Iris pigment epithelial cell (primary cell): ENCODE data around the gene S100A6.
A peak's percentile ranks its signal among the peaks of the same experiment; 100 is the strongest.
"Not testable (repeated sequence)": the region's sequence is repeated elsewhere in the genome, so short reads cannot be mapped to it uniquely, and the experiment has no call there.

Experiments used
- DNase-seq: peaks from one replicate; pipeline ENCODE4 v3.0.0-alpha.2; 2011; ENCODE audit warnings: low read depth

Gene S100A6

DNA sequence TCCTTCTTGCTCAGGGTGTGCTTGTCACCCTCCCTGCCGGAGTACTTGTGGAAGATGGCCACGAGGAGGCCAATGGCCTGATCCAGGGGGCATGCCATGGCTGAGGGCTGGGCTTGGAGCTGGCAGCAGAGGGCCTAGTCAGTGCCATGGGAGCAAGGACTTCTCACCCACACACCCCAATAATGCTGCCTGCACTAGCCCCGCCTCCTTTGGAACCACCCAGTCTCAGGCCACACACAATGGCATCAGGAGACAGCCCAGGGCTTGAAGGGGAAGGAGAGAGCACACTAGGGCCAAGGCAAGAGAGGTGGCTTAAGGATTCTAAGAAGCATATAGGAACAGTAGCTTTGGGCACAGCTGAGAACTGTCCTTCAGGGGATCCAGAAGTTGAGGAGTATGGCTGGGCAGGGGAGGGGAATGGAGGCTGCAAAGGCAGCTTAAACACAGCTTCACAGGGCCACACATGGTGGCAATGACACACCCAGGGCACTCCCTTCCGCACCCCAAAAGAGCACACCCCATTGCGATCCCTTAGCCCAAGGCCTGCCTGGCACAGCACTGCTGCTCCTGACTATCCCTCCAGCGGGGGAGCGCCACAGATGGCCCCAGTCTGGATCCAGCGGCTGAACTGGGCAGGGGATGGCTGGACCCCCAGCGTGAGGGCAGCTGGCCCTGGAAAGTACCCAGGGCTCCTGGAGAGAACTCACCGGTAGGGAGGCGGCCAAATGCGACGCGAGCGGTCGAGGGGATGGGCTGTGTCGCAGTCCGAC lies at the start of gene S100A6:
S100A6 (minus strand) TSS at position 750 of the 770 bp plus-strand sequence; CDS start at position 98, 652 bp downstream.
- DNase-seq: peak; percentile 28

DNA sequence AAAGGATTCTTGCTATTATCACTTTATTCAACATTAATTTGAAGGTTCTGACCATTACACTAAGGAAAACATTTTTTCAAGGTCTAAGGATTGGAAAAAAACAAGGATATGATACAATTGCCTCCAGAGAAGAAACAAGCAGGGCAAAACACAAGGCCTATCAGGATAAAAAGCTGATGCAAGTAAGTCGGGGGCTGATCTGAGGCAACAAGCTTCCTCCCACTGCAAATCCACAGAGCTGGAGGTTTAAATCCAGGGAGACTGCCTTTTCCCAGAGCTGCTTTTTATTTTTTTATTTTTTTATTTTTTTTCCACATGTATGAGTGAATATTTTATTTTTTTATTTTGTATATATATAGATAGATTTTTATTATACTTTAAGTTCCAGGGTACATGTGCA lies 49.2 kb upstream of the S100A6 start:
- DNase-seq: no peak

DNA sequence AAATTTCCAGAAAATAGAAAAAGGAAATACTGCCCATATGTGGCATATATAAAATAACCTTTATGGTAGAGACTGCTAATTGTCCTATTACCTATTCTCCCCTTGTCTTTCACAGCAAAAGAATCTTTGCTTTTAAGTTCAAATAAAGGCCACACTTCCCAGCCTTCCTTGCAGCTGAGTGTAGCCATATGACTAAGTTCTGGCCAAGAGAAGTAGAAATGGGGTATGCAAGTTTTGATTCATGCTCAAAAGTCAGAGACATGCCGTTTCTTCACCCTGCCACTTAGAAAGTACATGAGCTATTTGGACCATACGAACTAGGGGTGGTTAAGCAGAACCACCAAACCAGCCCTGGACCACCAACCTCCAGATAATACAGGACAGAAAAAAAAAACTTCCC lies 48.2 kb upstream of the S100A6 start:
- DNase-seq: peak; percentile 62

DNA sequence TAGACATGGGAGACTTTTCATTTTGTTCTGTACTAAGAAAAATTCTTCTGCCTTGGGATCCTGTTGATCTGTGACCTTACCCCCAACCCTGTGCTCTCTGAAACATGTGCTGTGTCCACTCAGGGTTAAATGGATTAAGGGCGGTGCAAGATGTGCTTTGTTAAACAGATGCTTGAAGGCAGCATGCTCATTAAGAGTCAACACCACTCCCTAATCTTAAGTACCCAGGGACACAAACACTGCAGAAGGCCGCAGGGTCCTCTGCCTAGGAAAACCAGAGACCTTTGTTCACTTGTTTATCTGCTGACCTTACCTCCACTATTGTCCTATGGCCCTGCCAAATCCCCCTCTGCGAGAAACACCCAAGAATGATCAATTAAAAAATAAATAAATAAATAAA lies 47.7 kb upstream of the S100A6 start:
- DNase-seq: not testable (repeated sequence)

DNA sequence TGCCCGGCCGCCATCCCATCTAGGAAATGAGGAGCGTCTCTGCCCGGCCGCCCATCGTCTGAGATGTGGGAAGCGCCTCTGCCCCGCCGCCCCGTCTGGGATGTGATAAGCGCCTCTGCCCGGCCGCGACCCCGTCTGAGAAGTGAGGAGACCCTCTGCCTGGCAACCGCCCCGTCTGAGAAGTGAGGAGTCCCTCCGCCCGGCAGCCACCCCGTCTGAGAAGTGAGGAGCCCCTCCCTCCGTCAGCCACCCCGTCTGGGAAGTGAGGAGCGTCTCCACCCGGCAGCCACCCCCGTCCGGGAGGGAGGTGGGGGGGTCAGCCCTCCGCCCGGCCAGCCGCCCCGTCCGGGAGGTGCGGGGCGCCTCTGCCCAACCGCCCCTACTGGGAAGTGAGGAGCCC lies 47.0 kb upstream of the S100A6 start:
- not testable (repeated sequence) for DNase-seq

DNA sequence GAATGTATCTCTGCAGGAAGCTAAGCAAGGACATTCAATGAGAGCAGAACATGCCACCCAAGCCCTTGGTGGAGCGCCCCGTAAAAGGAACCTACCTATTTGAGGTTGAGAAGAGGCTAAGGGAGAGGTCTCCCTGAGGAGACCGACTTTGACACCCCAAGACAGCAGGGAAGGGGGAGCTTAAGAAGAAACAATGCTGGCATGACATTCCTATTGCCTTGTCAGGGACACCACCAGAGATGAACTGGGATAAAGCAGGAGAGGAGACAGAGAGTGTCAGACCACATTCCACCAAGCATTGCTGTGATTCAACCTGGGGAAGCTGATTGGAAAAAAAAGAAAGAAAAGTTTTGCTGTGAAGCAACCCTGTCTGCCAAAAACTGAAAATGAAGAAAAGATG lies 43.1 kb upstream of the S100A6 start:
- DNase-seq: no peak

DNA sequence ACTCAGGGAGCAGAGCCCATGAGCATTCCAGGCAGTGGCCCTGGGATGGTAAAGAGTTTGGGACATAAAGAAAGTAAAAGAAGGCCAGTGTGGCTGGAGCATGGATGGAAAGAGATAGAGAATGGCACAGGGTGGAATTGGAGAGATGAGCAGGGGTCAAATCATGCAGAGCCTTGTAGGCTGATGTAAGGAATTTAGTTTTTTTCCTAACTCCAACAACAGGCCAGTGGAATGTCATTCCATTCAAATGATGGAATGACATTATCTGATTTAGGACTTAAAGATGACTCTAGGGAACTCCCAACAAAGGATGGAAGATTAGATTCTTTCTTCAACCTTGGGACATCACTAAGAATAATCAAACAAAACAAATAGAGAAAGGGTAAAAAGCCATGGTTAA lies 42.7 kb upstream of the S100A6 start:
- DNase-seq: no peak

DNA sequence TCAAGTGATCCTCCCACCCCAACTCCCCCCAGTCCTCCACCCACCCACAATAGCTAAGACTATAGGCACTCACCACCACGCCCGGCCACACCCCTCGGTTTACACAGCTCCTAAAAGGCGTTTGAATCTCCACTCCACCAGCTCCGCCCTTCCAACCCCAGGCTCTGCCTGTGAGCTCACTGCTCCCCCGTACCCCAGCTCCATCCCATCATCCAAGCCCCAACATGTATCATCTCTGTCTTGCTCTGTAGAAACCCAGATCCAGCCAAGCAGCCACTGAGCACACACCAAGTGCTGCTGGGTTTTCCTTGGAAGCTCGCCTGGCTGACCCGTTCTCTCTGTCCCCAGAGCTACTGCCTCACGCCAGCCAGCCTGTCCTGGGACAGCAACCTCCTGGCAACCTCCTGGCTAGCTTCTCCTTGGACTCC lies 41.8 kb upstream of the S100A6 start:
- DNase-seq: no peak

DNA sequence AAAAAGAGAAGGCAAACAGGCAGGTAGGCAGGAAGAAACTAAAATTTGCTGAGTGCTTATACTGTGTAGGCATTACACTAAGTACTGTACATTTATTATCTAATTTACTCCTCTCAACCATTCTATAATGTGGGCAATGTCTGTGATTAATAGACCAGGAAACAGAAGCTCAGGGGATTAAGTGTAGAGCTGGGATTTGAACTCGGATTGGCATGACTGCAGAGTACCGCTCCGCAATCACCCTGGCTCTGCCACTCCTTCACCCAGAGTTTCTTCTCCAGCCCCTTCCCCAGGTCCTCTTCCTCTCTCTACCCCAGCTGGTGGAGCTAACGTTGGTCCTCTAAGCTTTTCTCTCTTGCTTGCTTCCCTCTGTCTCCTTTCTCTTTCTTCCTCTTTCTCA lies 41.3 kb upstream of the S100A6 start:
- no peak for DNase-seq

DNA sequence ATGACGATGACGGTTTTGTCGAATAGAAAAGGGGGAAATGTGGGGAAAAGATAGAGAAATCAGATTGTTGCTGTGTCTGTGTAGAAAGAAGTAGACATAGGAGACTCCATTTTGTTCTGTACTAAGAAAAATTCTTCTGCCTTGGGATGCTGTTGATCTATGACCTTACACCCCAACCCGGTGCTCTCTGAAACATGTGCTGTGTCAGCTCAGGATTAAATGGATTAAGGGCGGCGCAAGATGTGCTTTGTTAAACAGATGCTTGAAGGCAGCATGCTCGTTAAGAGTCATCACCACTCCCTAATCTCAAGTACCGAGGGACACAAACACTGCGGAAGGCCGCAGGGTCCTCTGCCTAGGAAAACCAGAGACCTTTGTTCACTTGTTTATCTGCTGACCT lies 39.7 kb upstream of the S100A6 start:
- not testable (repeated sequence) for DNase-seq

DNA sequence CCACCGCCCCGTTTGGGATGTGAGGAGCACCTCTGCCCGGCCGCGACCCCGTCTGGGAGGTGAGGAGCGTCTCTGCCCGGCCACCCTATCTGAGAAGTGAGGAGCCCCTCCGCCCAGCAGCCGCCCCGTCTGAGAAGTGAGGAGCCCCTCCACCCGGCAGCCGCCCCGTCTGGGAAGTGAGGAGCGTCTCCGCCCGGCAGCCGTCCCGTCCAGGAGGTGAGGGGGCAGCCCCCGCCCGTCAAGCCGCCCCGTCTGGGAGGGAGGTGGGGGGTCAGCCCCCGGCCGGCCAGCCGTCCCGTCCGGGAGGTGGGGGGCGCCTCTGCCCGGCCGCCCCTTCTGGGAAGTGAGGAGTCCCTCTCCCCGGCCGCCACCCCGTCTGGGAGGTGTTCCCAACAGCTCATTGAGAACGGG lies 39.3 kb upstream of the S100A6 start:
- not testable (repeated sequence) for DNase-seq

DNA sequence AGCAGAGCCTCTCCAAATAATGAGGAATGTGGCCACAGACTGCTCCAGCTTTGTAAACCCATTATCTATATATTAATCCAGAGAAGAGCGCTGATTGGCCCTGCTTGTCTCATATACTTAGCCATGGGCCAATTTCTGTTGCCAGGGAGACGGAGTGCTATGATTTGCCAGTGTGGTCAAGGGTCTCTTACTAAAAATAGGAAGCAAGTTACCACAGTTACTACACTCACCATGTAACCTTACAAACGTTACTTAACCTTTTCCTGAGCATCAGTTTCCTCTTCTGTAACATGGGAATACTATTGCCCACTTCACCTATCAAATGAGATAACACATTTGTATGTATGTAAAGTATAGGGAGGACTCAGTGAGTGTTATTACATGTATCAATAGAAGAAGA lies 37.6 kb upstream of the S100A6 start:
- DNase-seq: no peak

DNA sequence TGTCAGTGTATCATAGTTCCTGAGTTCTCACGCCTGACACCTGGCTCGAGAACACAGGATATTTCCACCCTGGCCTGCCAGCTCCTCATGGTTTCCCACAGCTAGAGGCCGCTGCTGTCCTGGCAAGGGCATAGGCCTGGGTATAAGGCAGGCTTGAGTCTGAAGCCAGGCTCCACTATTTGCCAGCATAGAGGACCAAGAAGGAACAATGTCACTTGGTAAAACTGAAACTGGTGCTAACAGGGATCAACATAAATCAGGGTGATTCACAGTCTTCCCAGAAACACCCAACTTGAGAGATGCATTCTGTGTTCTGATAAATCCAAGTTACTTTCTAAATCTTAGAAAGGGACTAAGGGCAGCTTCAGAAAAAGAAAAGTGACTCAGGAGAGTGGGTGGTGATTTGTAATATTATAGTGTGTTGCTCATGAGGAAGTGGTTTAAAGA lies 36.8 kb upstream of the S100A6 start:
- DNase-seq: peak; percentile 77

DNA sequence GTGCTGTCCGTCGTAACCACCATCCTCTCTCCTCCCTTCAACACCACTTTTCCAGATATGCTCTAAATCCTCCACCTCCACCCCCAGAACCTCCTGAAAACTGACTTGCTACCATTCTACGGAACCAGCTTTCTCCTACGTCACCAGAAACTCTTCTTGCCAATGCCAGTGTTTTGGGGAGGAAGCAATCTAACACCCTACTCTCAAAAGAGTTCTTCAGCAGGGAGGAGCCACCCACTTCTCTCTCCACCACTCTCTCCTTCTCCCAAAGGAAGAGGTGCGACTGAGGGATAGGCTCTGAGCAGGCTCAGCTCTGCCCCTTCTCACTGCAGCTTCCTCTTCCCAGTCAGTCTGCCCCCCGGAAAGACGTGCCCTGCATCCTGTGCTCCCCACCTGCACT lies 35.9 kb upstream of the S100A6 start:
- DNase-seq: no peak

DNA sequence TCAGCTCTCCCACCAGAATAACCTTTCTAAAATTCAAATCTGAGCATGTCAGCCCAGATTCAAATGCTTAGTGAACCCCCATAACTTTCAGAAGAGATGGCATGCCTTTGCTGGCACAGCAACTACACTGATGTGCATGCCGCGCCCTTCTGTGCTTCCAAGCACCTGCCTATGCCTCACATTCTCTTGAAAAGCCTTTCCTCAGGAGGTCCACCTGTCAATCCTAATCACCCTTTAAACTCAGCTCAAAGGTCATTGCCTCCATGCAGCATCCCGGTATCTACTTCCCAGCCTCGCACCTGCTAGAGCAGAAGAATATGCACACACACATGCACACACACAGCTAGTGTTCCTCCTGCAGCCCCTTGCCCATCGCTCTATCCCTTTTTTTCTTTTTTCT lies 35.1 kb upstream of the S100A6 start:
- no peak for DNase-seq

DNA sequence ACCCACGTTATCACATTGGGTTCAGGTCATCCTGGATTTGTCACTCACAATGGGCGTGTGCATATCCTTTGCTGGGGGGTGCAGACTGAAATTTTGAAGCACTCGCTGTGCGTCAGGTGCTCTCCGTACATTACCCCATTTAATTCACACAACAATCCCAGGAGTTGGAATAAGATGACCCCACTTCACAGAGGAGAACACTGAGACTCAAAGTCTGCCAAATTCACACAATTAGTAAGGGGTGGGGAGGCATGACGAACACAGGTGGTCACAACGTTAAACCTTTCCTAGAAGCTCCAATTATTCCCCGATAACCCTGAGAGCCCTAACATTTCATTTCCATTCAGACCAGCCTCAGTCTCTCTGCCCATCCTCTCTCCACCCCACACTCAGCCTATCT lies 33.7 kb upstream of the S100A6 start:
- no peak for DNase-seq

DNA sequence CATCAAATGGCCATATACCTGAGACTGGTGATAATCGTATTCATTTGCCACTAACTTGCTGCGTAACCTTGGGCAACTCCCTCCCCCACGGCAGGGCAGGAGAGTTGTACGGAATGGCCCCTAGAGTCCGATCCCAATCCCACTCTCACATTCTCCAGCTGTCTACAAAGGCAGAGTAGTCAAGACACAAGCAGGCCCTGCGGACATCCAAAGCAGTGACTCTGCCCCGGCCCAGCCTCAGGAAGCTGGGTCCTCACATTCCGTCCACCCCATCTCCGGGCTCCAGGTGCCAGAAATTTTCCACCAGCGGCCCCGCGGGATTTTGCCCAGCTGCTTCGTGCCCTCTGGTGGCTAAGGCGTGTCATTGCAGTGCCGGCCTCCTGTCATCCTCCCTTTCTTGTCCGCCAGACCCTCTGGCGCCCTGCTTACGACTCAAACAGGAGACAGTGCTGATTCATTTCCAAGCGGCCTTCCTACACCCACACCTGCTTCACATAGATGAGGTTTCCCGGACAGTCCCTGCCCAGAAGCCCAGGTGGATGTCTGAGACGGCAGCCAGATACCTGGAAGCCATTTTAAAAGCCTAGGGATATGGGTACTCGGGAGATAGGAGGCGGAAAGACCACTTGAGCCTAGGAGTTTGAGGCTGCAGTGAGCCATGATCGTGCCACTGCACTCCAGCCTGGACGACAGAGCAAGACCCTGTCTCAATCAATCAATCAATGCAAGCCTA lies 32.7 kb upstream of the S100A6 start:
- peak; percentile 78 for DNase-seq

DNA sequence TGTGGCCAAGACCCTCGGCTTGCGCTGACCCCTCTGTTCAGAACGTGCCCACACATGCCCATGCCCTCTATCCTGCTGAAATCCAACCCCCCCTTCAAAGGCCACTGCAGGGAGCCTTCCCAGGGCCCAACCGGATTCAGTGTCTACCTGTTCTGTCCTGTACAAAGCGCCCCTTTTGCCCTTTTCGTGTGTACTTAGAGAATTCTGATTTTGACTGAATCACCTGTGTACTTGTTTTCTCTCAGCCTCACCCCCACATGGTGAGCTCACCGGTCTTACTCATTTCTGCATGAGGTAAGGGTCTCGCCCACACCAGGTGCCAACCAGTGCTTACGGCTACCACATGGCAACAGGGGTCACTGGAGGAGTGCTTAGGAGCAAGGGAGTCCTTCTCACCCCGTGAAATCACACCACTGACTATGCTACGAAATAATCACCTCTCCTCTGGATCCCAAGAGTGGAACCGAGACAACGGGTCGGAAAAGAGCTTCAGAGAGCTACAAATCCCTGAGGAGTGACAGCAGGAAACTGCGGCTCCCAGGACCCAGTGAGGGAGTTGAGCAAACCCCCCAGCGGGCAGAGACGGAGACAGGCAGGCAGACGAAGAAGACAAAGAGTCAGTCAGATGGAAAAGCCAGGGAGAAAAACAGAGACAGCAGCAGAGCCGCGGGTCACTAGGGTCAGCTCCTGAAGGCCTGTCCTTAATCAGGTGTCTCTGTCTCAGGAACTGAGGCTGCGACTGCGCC lies 32.0 kb upstream of the S100A6 start:
- DNase-seq: peak; percentile 29

DNA sequence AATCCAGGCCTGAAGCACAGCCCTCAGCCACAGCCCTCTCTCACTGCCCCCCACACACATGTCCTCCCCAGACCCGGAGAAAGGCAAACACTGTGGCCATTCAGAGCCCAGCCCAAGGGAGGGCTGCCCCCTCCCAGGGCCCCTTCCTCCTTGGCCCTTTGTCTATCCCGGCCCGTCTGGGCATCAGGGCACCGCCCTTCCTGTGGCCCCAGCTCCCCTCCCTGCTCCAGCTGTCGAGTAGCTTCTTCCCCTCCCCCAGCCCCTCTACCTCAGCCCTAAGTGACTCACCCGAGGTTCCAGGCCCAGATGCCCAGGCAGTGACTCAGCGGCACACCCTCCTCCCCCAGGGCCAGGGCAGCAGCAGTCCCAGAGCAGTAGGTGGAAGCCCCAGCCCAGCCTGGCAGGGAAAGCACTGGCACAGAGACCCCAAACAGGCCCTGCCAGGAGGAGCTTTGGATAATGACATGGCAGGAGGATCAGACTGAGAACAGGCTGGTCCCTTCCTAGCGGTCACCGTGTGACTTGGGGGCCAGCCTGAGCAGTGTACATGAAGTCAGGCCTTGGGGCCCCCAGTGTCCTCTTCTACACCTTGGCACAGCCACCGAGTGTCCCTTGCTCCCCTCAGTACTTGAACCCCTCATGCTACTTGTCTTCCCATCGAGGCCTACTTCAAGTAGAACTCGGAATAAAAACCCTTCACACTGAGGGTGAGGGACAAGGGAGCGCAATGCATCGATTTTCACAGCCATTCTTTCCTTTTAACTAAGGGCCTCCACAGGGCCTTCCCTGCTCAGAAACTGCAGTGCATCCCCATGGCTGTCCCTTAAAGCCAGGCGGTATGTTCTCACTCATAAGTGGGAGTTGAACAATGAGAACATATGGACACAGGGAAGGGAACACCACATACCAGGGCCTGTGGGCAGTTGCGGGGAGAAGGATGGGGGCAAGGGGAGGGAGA lies 30.9 kb upstream of the S100A6 start:
- peak; percentile 99 for DNase-seq

DNA sequence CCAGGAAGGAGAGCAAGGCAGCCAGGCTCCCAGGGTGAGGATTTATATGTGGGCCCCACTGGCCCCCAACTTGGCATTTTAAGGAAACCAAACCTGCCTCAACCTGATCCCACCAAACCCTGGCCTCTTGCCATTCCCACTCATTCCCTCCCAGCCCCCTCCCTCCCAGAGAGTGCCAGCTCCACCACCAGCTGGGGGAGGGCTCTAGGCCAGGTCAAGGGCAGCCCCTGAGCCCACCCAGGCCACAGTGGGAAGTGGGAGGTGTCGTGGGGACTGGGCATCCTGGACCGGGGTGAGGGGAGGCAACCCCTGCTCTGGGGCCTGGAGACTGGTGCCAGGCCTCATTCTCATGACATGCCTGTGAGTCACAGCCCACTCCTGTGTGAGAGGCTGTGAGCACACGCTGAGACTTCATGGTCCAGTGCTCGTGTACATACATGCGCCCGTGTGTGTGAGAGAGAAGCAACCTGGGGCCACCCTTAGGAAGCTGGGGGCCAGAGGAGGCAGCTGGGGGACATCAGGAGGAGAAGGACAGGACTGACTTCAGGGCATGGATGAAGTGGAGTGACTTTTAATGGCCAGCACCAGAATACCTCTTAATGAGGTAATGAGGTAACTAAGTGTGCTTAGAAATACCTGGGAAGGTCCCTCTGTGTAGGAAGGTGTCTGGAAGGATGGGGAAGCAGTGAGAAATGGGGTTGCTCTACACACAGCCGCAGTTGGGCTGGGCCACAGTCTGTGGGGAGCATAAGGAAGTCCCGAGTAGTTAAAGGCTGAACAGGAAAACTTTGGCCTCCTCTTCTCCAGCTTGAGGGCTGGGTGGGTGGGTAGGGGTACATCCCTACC lies 30.0 kb upstream of the S100A6 start, which contains the start of gene S100A2:
S100A2 (minus strand) TSS at position 316 of the 846 bp plus-strand sequence. CDS start 1,967 bp downstream, outside the sequence.
- peak; percentile 95 for DNase-seq
